GM23248 (cell line): Measurements from ENCODE around the gene VPS41. TPM values are rescaled to one million over a fixed set of nuclear protein-coding genes. Genes with fewer than 3 reads are reported as not detected.

ENCODE experiments used
- DNase-seq: peaks from one replicate; pipeline ENCODE4 v3.0.0-alpha.2; 2015
- H2AFZ ChIP-seq: fragments of 200-600 bp; sonication (generic); 2 replicates; pipeline ENCODE4 v1.6.1; 2016; ENCODE audit warnings: antibody characterized with exemption
- H3F3A ChIP-seq: fragments of 200-600 bp; sonication (generic); 2 replicates; pipeline ENCODE4 v1.6.1; 2016; ENCODE audit warnings: mild to moderate bottlenecking, antibody characterized with exemption, mixed run types; ENCODE audit not compliant: insufficient read depth
- H3K27ac ChIP-seq: fragments of 200-600 bp; sonication (generic); 2 replicates; pipeline ENCODE4 v1.5.1; 2016; ENCODE audit warnings: mild to moderate bottlenecking
- H3K27me3 ChIP-seq: fragments of 200-600 bp; sonication (generic); replicated peaks from 2 replicates; pipeline ENCODE4 v1.6.1; 2016; ENCODE audit warnings: mild to moderate bottlenecking; ENCODE audit not compliant: insufficient read depth
- H3K36me3 ChIP-seq: fragments of 200-600 bp; sonication (generic); 2 replicates; pipeline ENCODE4 v1.6.1; 2016; ENCODE audit warnings: low read depth, mild to moderate bottlenecking
- H3K4me1 ChIP-seq: fragments of 200-600 bp; sonication (generic); 2 replicates; pipeline ENCODE4 v1.6.1; 2016; ENCODE audit warnings: mild to moderate bottlenecking; ENCODE audit not compliant: insufficient read depth
- H3K4me2 ChIP-seq: fragments of 200-600 bp; sonication (generic); one replicate; pipeline ENCODE4 v1.6.1; 2016; ENCODE audit warnings: mild to moderate bottlenecking; ENCODE audit not compliant: unreplicated experiment
- H3K4me3 ChIP-seq: fragments of 200-600 bp; sonication (generic); 2 replicates; pipeline ENCODE4 v1.5.1; 2016; ENCODE audit warnings: mild to moderate bottlenecking
- H3K79me2 ChIP-seq: fragments of 200-600 bp; sonication (generic); 2 replicates; pipeline ENCODE4 v1.6.1; 2016; ENCODE audit warnings: mild to moderate bottlenecking; ENCODE audit not compliant: insufficient read depth
- H3K9ac ChIP-seq: fragments of 200-600 bp; sonication (generic); 2 replicates; pipeline ENCODE4 v1.6.1; 2016; ENCODE audit warnings: mild to moderate bottlenecking
- H3K9me2 ChIP-seq: fragments of 200-600 bp; sonication (generic); 2 replicates; pipeline ENCODE4 v1.6.1; 2016; ENCODE audit warnings: mixed run types, mild to moderate bottlenecking, moderate library complexity; ENCODE audit not compliant: insufficient read depth
- H3K9me3 ChIP-seq: fragments of 200-600 bp; sonication (generic); one replicate; pipeline ENCODE4 v1.6.1; 2017; ENCODE audit warnings: low read depth
- H4K20me1 ChIP-seq: fragments of 200-600 bp; sonication (generic); 2 replicates; pipeline ENCODE4 v1.6.0; 2016; ENCODE audit not compliant: insufficient read depth
- EZH2 ChIP-seq: fragments of 200-600 bp; sonication (generic); IDR thresholded peaks from 2 replicates; pipeline ENCODE4 v1.6.1; 2018; ENCODE audit warnings: antibody characterized with exemption, mild to moderate bottlenecking; ENCODE audit not compliant: insufficient read depth, poor library complexity, severe bottlenecking
- EZH2phosphoT487 ChIP-seq: fragments of 200-600 bp; sonication (generic); IDR thresholded peaks from 2 replicates; pipeline ENCODE4 v1.6.1; 2018; ENCODE audit warnings: antibody characterized with exemption, moderate library complexity, mild to moderate bottlenecking, low read depth; ENCODE audit not compliant: insufficient read depth
- WGBS, 2 experiments: methylation state at CpG; one replicate each; pipeline ENCODE4 v1.1.6; 2015 to 2017; ENCODE audit warnings: low lambda C conversion rate in 2 of 2, low coverage in 1 of 2; ENCODE audit errors: missing lambda C conversion rate in 2 of 2; 5-methylcytosine and 5-hydroxymethylcytosine counted together
- in situ Hi-C: fragments of 300-500 bp; cut with MboI; formaldehyde crosslinking; loops from 2 replicates; pipeline ENCODE4 v1.15.0; 2020
- polyA plus RNA-seq: library from polyadenylated mRNA; unstranded; fragments of >200 nt; fragmentation: Nextera tagmentation; extraction: Ambion mirVana; gene quantifications from 2 replicates; pipeline ENCODE4 v1.2.1, GENCODE V29; 2016
- total RNA-seq: library from RNA; depleted of rRNA; stranded (reverse); fragments of >200 nt; shearing (Covaris generic); gene quantifications from 2 replicates; pipeline ENCODE4 v1.2.3, GENCODE V29; 2014

VPS41 gene
- total and polyA plus RNA-seq, 2 experiments from 2014 or later, result 30.9 to 36.4 TPM

GRCh38 chr7:38834357-38834756 lies 74.6 kb downstream of the VPS41 start:
- no peak for DNase-seq
- TF ChIP-seq EZH2phosphoT487, result no peak
- no peak for TF ChIP-seq EZH2
- no peak overlapping the region for H3K4me3 ChIP-seq
- 60 to 62% methylated on average over 3 of the region's 3 CpGs for WGBS, 2 experiments
- H3K4me2 ChIP-seq, result no peak overlapping the region
- no peaks in the 10 kb centered on the region for H3K27me3 ChIP-seq
- no peaks in the 10 kb centered on the region for H3K36me3 ChIP-seq
- H3K4me1 ChIP-seq, result peaks cover 13% of the 10 kb centered on the region; the same call in 1 of the 2 replicates
- H3K27ac ChIP-seq, result no peak overlapping the region
- no peaks in the 10 kb centered on the region for H4K20me1 ChIP-seq
- no peaks in the 10 kb centered on the region for H3K9me2 ChIP-seq
- no peaks in the 10 kb centered on the region for H3K79me2 ChIP-seq
- H3F3A ChIP-seq, result no peaks in the 10 kb centered on the region; the same call in 1 of the 2 replicates
- no peak overlapping the region for H2AFZ ChIP-seq
- no peaks in the 10 kb centered on the region for H3K9me3 ChIP-seq
- H3K9ac ChIP-seq, result no peak overlapping the region
- in situ Hi-C loops, result no loop called here

- H3K4me2 ChIP-seq, result no peak overlapping the region
- no peaks in the 10 kb centered on the region for H3K9me3 ChIP-seq
- no peaks in the 10 kb centered on the region for H3K36me3 ChIP-seq
- no peaks in the 10 kb centered on the region for H3K9me2 ChIP-seq
- no peaks in the 10 kb centered on the region for H3K27me3 ChIP-seq
- no peaks in the 10 kb centered on the region for H4K20me1 ChIP-seq
- in situ Hi-C loops, result no loop called here
- no peak overlapping the region for H3K4me3 ChIP-seq
- H3F3A ChIP-seq, result no peaks in the 10 kb centered on the region; the same call in 1 of the 2 replicates
- no peak overlapping the region for H3K27ac ChIP-seq
- peak; percentile 9 for DNase-seq
- no peak for TF ChIP-seq EZH2
- no peak for TF ChIP-seq EZH2phosphoT487
- no peak overlapping the region for H2AFZ ChIP-seq
- no peaks in the 10 kb centered on the region for H3K79me2 ChIP-seq
- no peak overlapping the region for H3K9ac ChIP-seq
- peaks cover 13% of the 10 kb centered on the region; the same call in 1 of the 2 replicates for H3K4me1 ChIP-seq
- 55 to 65% methylated on average over 1 of the region's 1 CpG for WGBS, 2 experiments
Measured at GRCh38 chr7:38833329-38833728, 75.7 kb downstream of the VPS41 start.

GRCh38 chr7:38831259-38831996 lies 77.6 kb downstream of the VPS41 start:
- in situ Hi-C loops, result no loop called here
- Histone ChIP-seq H3K4me1 (peaks cover 14% of the 10 kb centered on the region; the same call in 1 of the 2 replicates), H3K36me3 (no peaks in the 10 kb centered on the region), H3K27me3 (no peaks in the 10 kb centered on the region), H3F3A (no peaks in the 10 kb centered on the region; the same call in 1 of the 2 replicates), H4K20me1 (no peaks in the 10 kb centered on the region), H2AFZ (peak overlapping the region; percentile 55; the same call in 1 of the 2 replicates), H3K9ac (peak overlapping the region; percentile 2; the same call in 1 of the 2 replicates), H3K9me3 (no peaks in the 10 kb centered on the region), H3K4me3 (peak overlapping the region; percentile 58), H3K79me2 (no peaks in the 10 kb centered on the region), H3K9me2 (no peaks in the 10 kb centered on the region), H3K27ac (no peak overlapping the region; the same call in 1 of the 2 replicates), H3K4me2 (peak overlapping the region; percentile 65)
- WGBS, 2 experiments, result 13 to 15% methylated on average over 6 of the region's 6 CpGs
- peak; percentile 56 for DNase-seq
- TF ChIP-seq EZH2, result no peak
- TF ChIP-seq EZH2phosphoT487, result no peak

- Histone ChIP-seq H3K4me3 (peak overlapping the region; percentile 58), H2AFZ (peak overlapping the region; percentile 55; the same call in 1 of the 2 replicates), H3K79me2 (no peaks in the 10 kb centered on the region), H3F3A (no peaks in the 10 kb centered on the region; the same call in 1 of the 2 replicates), H3K36me3 (no peaks in the 10 kb centered on the region), H3K4me1 (peaks cover 20% of the 10 kb centered on the region), H3K27me3 (no peaks in the 10 kb centered on the region), H3K4me2 (peak overlapping the region; percentile 65), H4K20me1 (no peaks in the 10 kb centered on the region), H3K9ac (peak overlapping the region; percentile 2; the same call in 1 of the 2 replicates), H3K27ac (no peak overlapping the region; the same call in 1 of the 2 replicates), H3K9me2 (no peaks in the 10 kb centered on the region), H3K9me3 (no peaks in the 10 kb centered on the region)
- 36 to 37% methylated on average over 2 of the region's 2 CpGs for WGBS, 2 experiments
- no peak for DNase-seq
- in situ Hi-C loops, result no loop called here
- TF ChIP-seq EZH2 (no peak), EZH2phosphoT487 (no peak)
Measured at GRCh38 chr7:38830826-38831225, 78.2 kb downstream of the VPS41 start.
